H1 (cell line): ENCODE data around the gene PDX1. TPM values are rescaled to one million over a fixed set of nuclear protein-coding genes. Genes with fewer than 3 reads are reported as not detected.

Experiments used
- CTCF ChIA-PET: fragments of 300-600 bp; sonication (Branson Sonifier 250); formaldehyde crosslinking; loops from one replicate; lab custom pipeline; 2021; ENCODE audit not compliant: partially characterized antibody; lab: Charles Lee
- POLR2A ChIA-PET: fragments of 300-600 bp; sonication (Branson Sonifier 250); formaldehyde crosslinking; loops from one replicate; lab custom pipeline; 2021; ENCODE audit warnings: inconsistent platforms; ENCODE audit not compliant: partially characterized antibody; lab: Charles Lee
- DNase-seq, 2 experiments: peaks; one replicate each; pipeline versions ENCODE4 v3.0.0 to v3.0.0-alpha.2; 2010 to 2022; ENCODE audit warnings: low spot score in 2 of 2, low read depth in 1 of 2, mixed read lengths in 1 of 2
- FAIRE-seq: peaks from 2 replicates; lab custom pipeline; 2011; peaks lifted over from hg19 to GRCh38; lab: Jason Lieb, UNC
- H2AFZ ChIP-seq: 2 replicates; pipeline ENCODE4 v1.8.1; 2012; ENCODE audit warnings: low read length, inconsistent platforms
- H2AK5ac ChIP-seq: 2 replicates; pipeline ENCODE4 v1.6.1; 2013; ENCODE audit warnings: low read depth, low read length
- H2BK120ac ChIP-seq: replicated peaks from 2 replicates; pipeline ENCODE3; 2013; ENCODE audit warnings: low read depth, low read length, inconsistent platforms
- H2BK12ac ChIP-seq: 2 replicates; pipeline ENCODE4 v1.6.1; 2013; ENCODE audit warnings: low read depth, low read length
- H2BK15ac ChIP-seq: 2 replicates; pipeline ENCODE4 v1.6.1; 2013; ENCODE audit warnings: low read length
- H2BK20ac ChIP-seq: 2 replicates; pipeline ENCODE4 v1.6.1; 2013; ENCODE audit warnings: low read length
- H2BK5ac ChIP-seq: 2 replicates; pipeline ENCODE4 v1.6.1; 2013; ENCODE audit warnings: low read depth, low read length
- H3K14ac ChIP-seq: 2 replicates; pipeline ENCODE4 v1.6.1; 2013; ENCODE audit warnings: inconsistent platforms; ENCODE audit not compliant: insufficient read length
- H3K18ac ChIP-seq: 2 replicates; pipeline ENCODE4 v1.6.1; 2013; ENCODE audit warnings: low read length; ENCODE audit errors: extremely low read depth
- H3K23ac ChIP-seq: 2 replicates; pipeline ENCODE4 v1.6.1; 2013; ENCODE audit warnings: inconsistent platforms; ENCODE audit not compliant: insufficient read length
- H3K23me2 ChIP-seq: 2 replicates; pipeline ENCODE4 v1.6.1; 2013; ENCODE audit warnings: low read depth, low read length
- H3K27ac ChIP-seq: 2 replicates; pipeline ENCODE4 v1.6.1; 2011; ENCODE audit warnings: low read depth, low read length, inconsistent platforms
- H3K27me3 ChIP-seq, 4 experiments: replicated peaks in 1 of 4; 1 replicate in 1 of 4; 2 replicates in 3 of 4; pipeline versions ENCODE4 v1.6.1 to v1.8.1; 2011 to 2013; ENCODE audit warnings: low read length in 3 of 4, mild to moderate bottlenecking in 3 of 4, inconsistent platforms in 2 of 4, mixed read lengths in 2 of 4, moderate library complexity in 1 of 4; ENCODE audit not compliant: control insufficient read depth in 3 of 4, insufficient read depth in 3 of 4; ENCODE audit errors: extremely low read depth in 1 of 4
- H3K36me3 ChIP-seq, 4 experiments: 2 replicates each; pipeline versions ENCODE4 v1.6.1 to v1.8.1; 2011 to 2013; ENCODE audit warnings: mild to moderate bottlenecking in 4 of 4, low read length in 3 of 4, moderate library complexity in 2 of 4, control low read depth in 1 of 4, inconsistent platforms in 1 of 4; ENCODE audit not compliant: insufficient read depth in 4 of 4, control insufficient read depth in 2 of 4
- H3K4ac ChIP-seq: replicated peaks from 2 replicates; pipeline ENCODE3; 2013; ENCODE audit warnings: low read length, low read depth, mixed read lengths, inconsistent platforms; ENCODE audit not compliant: insufficient read length
- H3K4me1 ChIP-seq, 4 experiments: replicated peaks in 1 of 4; 1 replicate in 1 of 4; 2 replicates in 3 of 4; pipeline versions ENCODE4 v1.6.1 to v1.8.1; 2011 to 2013; ENCODE audit warnings: low read length in 3 of 4, inconsistent platforms in 2 of 4, mixed read lengths in 1 of 4; ENCODE audit not compliant: insufficient read depth in 4 of 4, control insufficient read depth in 3 of 4
- H3K4me2 ChIP-seq, 2 experiments: 2 replicates each; pipeline versions ENCODE4 v1.6.1 to v1.8.1; 2011 to 2013; ENCODE audit warnings: low read depth in 2 of 2, low read length in 2 of 2, control low read depth in 1 of 2, inconsistent platforms in 1 of 2, mild to moderate bottlenecking in 1 of 2; ENCODE audit not compliant: insufficient read depth in 1 of 2
- H3K4me3 ChIP-seq, 4 experiments: fragments of 200-600, 300-600 bp in 1 of 4; sonication (generic), shearing (Covaris generic), sonication (Bioruptor Twin) in 1 of 4; 2 replicates each; pipeline versions ENCODE4 v1.5.1 to v1.8.1; 2011 to 2016; ENCODE audit warnings: low read length in 4 of 4, low read depth in 3 of 4, control low read depth in 2 of 4, inconsistent platforms in 2 of 4, mild to moderate bottlenecking in 2 of 4, mixed read lengths in 1 of 4, moderate library complexity in 1 of 4; ENCODE audit not compliant: insufficient read depth in 2 of 4; ENCODE audit errors: extremely low read depth in 1 of 4
- H3K56ac ChIP-seq: replicated peaks from 2 replicates; pipeline ENCODE3; 2013; ENCODE audit warnings: low read depth, mild to moderate bottlenecking, mixed read lengths, low read length, inconsistent platforms; ENCODE audit not compliant: insufficient read length
- H3K79me1 ChIP-seq: 2 replicates; pipeline ENCODE4 v1.6.1; 2013; ENCODE audit warnings: low read depth, low read length, control low read depth
- H3K79me2 ChIP-seq, 2 experiments: 2 replicates each; pipeline versions ENCODE4 v1.6.1 to v1.8.1; 2012 to 2013; ENCODE audit warnings: low read length in 2 of 2, mild to moderate bottlenecking in 2 of 2, inconsistent platforms in 1 of 2; ENCODE audit not compliant: insufficient read depth in 2 of 2, control insufficient read depth in 1 of 2
- H3K9ac ChIP-seq, 4 experiments: replicated peaks in 1 of 4; 1 replicate in 1 of 4; 2 replicates in 3 of 4; pipeline versions ENCODE4 v1.6.1 to v1.8.1; 2011 to 2013; ENCODE audit warnings: low read depth in 3 of 4, low read length in 3 of 4, control low read depth in 2 of 4, mild to moderate bottlenecking in 2 of 4, moderate library complexity in 2 of 4, inconsistent platforms in 1 of 4; ENCODE audit errors: extremely low read depth in 1 of 4
- H3K9me3 ChIP-seq, 2 experiments: 2 replicates each; pipeline versions ENCODE4 v1.6.1 to v1.8.1; 2012 to 2013; ENCODE audit warnings: mild to moderate bottlenecking in 2 of 2, moderate library complexity in 2 of 2, control low read depth in 1 of 2, inconsistent platforms in 1 of 2, low read depth in 1 of 2, low read length in 1 of 2, mixed read lengths in 1 of 2; ENCODE audit not compliant: insufficient read depth in 2 of 2
- H4K20me1 ChIP-seq, 2 experiments: replicated peaks in 1 of 2; 2 replicates each; pipeline versions ENCODE3 to v1.8.1; 2011 to 2013; ENCODE audit warnings: inconsistent platforms in 2 of 2, low read length in 2 of 2, mild to moderate bottlenecking in 1 of 2; ENCODE audit not compliant: insufficient read depth in 2 of 2, control insufficient read depth in 1 of 2
- H4K5ac ChIP-seq: 2 replicates; pipeline ENCODE4 v1.6.1; 2013; ENCODE audit warnings: low read length, low read depth, mixed read lengths, inconsistent platforms; ENCODE audit not compliant: insufficient read length
- H4K8ac ChIP-seq: 2 replicates; pipeline ENCODE4 v1.8.0; 2013; ENCODE audit warnings: mild to moderate bottlenecking, moderate library complexity, low read length, inconsistent platforms; ENCODE audit not compliant: insufficient read depth; ENCODE audit errors: extremely low read depth
- H4K91ac ChIP-seq: replicated peaks from 2 replicates; pipeline ENCODE3; 2013; ENCODE audit warnings: low read length, mixed read lengths, inconsistent platforms; ENCODE audit not compliant: insufficient read length
- CBX8 ChIP-seq: fragments of 300-800, 300-1000 bp; sonication (generic); IDR thresholded peaks from 2 replicates; pipeline ENCODE4 v1.7.1; 2016; ENCODE audit warnings: low read depth, low read length, borderline replicate concordance
- EP300 ChIP-seq, 2 experiments: IDR thresholded peaks; 1 replicate in 1 of 2; 2 replicates in 1 of 2; pipeline ENCODE4 v1.6.1; 2011 to 2012; ENCODE audit warnings: low read depth in 2 of 2, low read length in 2 of 2, mild to moderate bottlenecking in 2 of 2, borderline replicate concordance in 1 of 2, inconsistent platforms in 1 of 2, moderate library complexity in 1 of 2
- HDAC2 ChIP-seq, 2 experiments: fragments of 300-600 bp in 1 of 2; sonication (generic) in 1 of 2; IDR thresholded peaks; 2 replicates each; pipeline ENCODE4 v1.6.1; 2011 to 2012; ENCODE audit warnings: low read depth in 2 of 2, low read length in 2 of 2, mild to moderate bottlenecking in 2 of 2, moderate library complexity in 2 of 2, borderline replicate concordance in 1 of 2, inconsistent platforms in 1 of 2
- NRF1 ChIP-seq: IDR thresholded peaks from 2 replicates; pipeline ENCODE4 v1.6.1; 2011; ENCODE audit warnings: mild to moderate bottlenecking, low read depth, low read length, improper control_type of control experiment
- RNF2 ChIP-seq: fragments of 200-900, 300-1000 bp; sonication (generic); IDR thresholded peaks from 2 replicates; pipeline ENCODE4 v1.7.1; 2016; ENCODE audit warnings: borderline replicate concordance, low read depth, mild to moderate bottlenecking, antibody characterized with exemption, low read length; ENCODE audit not compliant: poor library complexity, severe bottlenecking; ENCODE audit errors: missing control alignments
- SRF ChIP-seq: IDR thresholded peaks from 2 replicates; pipeline ENCODE4 v1.6.1; 2011; ENCODE audit warnings: mild to moderate bottlenecking, low read depth, low read length, moderate library complexity
- TAF7 ChIP-seq: optimal IDR thresholded peaks from 2 replicates; pipeline ENCODE3; 2011; ENCODE audit warnings: low read depth, mild to moderate bottlenecking, inconsistent platforms, low read length, moderate library complexity, borderline replicate concordance
- WGBS, 2 experiments: shearing (Covaris generic) in 1 of 2; methylation state at CpG; one replicate each; pipeline versions ENCODE4 v1.1.6 to v1.1.7; 2013 to 2015; ENCODE audit warnings: low lambda C conversion rate in 2 of 2, mixed read lengths in 2 of 2, inconsistent platforms in 1 of 2, low coverage in 1 of 2, missing lambda C conversion rate in 1 of 2; ENCODE audit not compliant: insufficient replicate concordance in 2 of 2, insufficient coverage in 1 of 2, insufficient read length in 1 of 2; ENCODE audit errors: extremely low coverage in 1 of 2, missing lambda C conversion rate in 1 of 2; 5-methylcytosine and 5-hydroxymethylcytosine counted together
- polyA plus RNA-seq, 7 experiments: library from polyadenylated mRNA; depleted of rRNA in 3 of 7; stranded (reverse) in 5 of 7; unstranded in 2 of 7; fragments of >200 nt in 5 of 7; fragments of 200-250 nt in 2 of 7; gene quantifications; 1 replicate in 5 of 7; 2 replicates in 1 of 7; 4 replicates in 1 of 7; pipeline versions ENCODE4 v1.2.1 to v1.2.3, GENCODE V29; 2011 to 2013; ENCODE audit warnings: missing spikeins in 2 of 7, mixed read lengths in 2 of 7
- total RNA-seq: library from RNA; stranded (reverse); fragmentation: NEBNext Ultra II Directional; extraction: Animal tissue kit (Norgen Biotek cat#: 25700); gene quantifications from 2 replicates; pipeline ENCODE4 v1.2.1, GENCODE V29; 2021
- TF ChIP-seq, protein P1 (sequence below): IDR thresholded peaks from 2 replicates; pipeline ENCODE4 v1.6.1; 2011; ENCODE audit warnings: low read depth, mild to moderate bottlenecking, low read length; ENCODE audit not compliant: insufficient read depth

Gene PDX1
- total and polyA plus RNA-seq, 2 of the 8 experiments (the other 6 are each of a cell fraction or from before 2014, with no cell fraction given) = not detected

DNA sequence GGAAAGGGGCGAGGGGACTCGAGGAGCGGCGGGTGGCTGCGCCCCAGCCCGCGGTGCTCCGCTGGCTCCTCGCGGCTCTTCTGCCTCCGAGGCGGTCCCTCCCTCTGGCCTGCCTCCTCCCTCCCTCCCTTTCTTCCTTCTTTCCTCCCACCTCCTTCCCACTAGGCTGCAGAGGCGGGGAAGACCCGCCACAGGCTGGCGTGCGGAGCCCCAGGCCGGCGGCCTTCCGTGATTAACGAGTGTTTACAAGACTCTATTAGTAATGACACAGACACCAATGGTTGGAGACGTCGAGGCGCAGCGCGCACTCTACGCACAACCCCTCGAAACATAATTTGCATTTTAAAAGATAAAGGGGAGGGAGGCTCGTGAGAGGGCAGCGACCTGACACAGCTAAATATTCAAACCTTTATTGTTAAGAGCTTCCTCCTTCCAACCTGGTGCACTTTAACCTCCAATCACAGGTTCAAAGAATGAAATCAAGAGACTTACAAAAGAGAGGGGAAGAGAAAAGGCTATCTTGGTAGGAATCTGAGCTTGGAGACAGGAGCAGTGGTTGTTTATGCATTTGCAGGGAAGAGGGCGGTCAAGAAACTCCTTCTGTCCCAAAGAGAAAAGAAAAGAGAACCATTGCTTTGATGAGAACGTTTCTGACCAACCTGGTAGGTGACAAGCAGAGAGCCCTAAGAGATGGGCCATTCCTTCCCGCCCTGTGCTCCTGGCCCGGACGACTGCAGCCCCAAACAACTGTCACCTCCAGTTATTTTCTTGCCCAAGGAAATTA, 49.5 kb downstream of the PDX1 start, which contains the start of gene CDX2:
CDX2 (minus strand) TSS at position 234 of the 784 bp plus-strand sequence. CDS start 309 bp downstream, outside the sequence.
- Histone ChIP-seq H2BK20ac (peak within 1 kb of the TSS; percentile 80; the same call in 1 of the 2 replicates), H3K4me1 (peaks cover 8 to 61% (median 38%) of the 10 kb centered on the region in 4 experiments), H4K8ac (peak within 1 kb of the TSS; percentile 81; the same call in 1 of the 2 replicates), H2BK5ac (peak within 1 kb of the TSS; percentile 28; the same call in 1 of the 2 replicates), H3K18ac (peak within 1 kb of the TSS; percentile 81; the same call in 1 of the 2 replicates), H3K56ac (no peak within 1 kb of the TSS), H2BK12ac (peak within 1 kb of the TSS; percentile 99), H3K23ac (no peak within 1 kb of the TSS), H2BK120ac (no peak within 1 kb of the TSS), H3K14ac (no peak within 1 kb of the TSS), H3K23me2 (peaks cover 5% of the 10 kb centered on the region; the same call in 1 of the 2 replicates), H2BK15ac (no peak within 1 kb of the TSS; the same call in 1 of the 2 replicates), H3K79me2 (no peaks in the 10 kb centered on the region), H3K36me3 (peaks cover 0 to 12% (median 0%) of the 10 kb centered on the region in 4 experiments; a peak in 1 of 8 replicates), H3K27me3 (peaks cover 95 to 100% (median 98%) of the 10 kb centered on the region in 4 experiments), H4K5ac (no peak within 1 kb of the TSS), H4K91ac (peak within 1 kb of the TSS; percentile 36), H4K20me1 (peaks cover 19 to 39% of the 10 kb centered on the region in 2 experiments), H2AFZ (no peak within 1 kb of the TSS), H3K9me3 (no peaks in the 10 kb centered on the region), H3K4me3 (peak within 1 kb of the TSS; percentile 19 to 51 (median 30); a peak in 6 of 8 replicates), H3K4ac (no peak within 1 kb of the TSS), H2AK5ac (no peak within 1 kb of the TSS), H3K9ac (no peak within 1 kb of the TSS), H3K27ac (no peak within 1 kb of the TSS), H3K4me2 (peak within 1 kb of the TSS; percentile 65 to 83), H3K79me1 (no peaks in the 10 kb centered on the region)
- CTCF ChIA-PET = interaction anchor here (0.6 to 20.5 kb wide), 7 partner anchors 1 to 176 kb away, joined by 3 to 283 read pairs (median 49); partner anchors contain the start of genes CDX2 and URAD
- POLR2A ChIA-PET = interaction anchor here (1.1 to 5.6 kb wide), 5 partner anchors 9 to 173 kb away, joined by 3 to 31 read pairs (median 5); no protein-coding TSS in a partner anchor
- TF ChIP-seq EP300 (IDR thresholded peaks at IDR 0.05; ENCODE audit: borderline replicate concordance in 1 of 2, low read depth in 2 of 2, low read length in 2 of 2) (peak in 1 of 2 experiments; percentile 38; a peak in 1 of 3 replicates), HDAC2 (IDR thresholded peaks at IDR 0.05; ENCODE audit: borderline replicate concordance in 1 of 2, low read depth in 2 of 2, low read length in 2 of 2) (0 out of 4 replicates have a peak, but pooled peaks of 1 of the 2 experiments have one; percentile 40), RNF2 (peak; percentile 4), NRF1 (no peak), CBX8 (0 out of 2 replicates have a peak, but pooled peaks have one; percentile 6), TAF7 (no peak), SRF (no peak)
- TF ChIP-seq, protein P1, sequence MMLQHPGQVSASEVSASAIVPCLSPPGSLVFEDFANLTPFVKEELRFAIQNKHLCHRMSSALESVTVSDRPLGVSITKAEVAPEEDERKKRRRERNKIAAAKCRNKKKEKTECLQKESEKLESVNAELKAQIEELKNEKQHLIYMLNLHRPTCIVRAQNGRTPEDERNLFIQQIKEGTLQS = no peak
- WGBS, 2 experiments = 0% methylated on average over 34 of the region's 34 CpGs; no CpG with 5 or more reads in 1 of the 2 experiments
- DNase-seq (no peak), FAIRE-seq (peak; percentile 80)
